GM18517 (cell line): ENCODE measurements around the gene ABHD2.
"Not testable (repeated sequence)": the region's sequence is repeated elsewhere in the genome, so short reads cannot be mapped to it uniquely, and the experiment has no call there.

Experiments used
- ATAC-seq: cut with Tn5 transposase; IDR thresholded peaks from one replicate; pipeline ENCODE4 v1.9.1; 2021; ENCODE audit warnings: mild to moderate bottlenecking, moderate library complexity; ENCODE audit not compliant: unreplicated experiment

Gene ABHD2

GRCh38 chr15:89118481-89118989 lies 30.3 kb downstream of the ABHD2 start:
- no peak for ATAC-seq

- ATAC-seq: no peak
Observed at GRCh38 chr15:89119489-89120478, 31.5 kb downstream of the ABHD2 start.

- not testable (repeated sequence) for ATAC-seq
Observed at GRCh38 chr15:89120479-89121000, 32.3 kb downstream of the ABHD2 start.

GRCh38 chr15:89121414-89121813 lies 33.2 kb downstream of the ABHD2 start:
- no peak for ATAC-seq

- ATAC-seq: no peak
Observed at GRCh38 chr15:89122505-89123180, 34.4 kb downstream of the ABHD2 start.

GRCh38 chr15:89123181-89123525 lies 34.9 kb downstream of the ABHD2 start:
- ATAC-seq: no peak

- ATAC-seq: no peak
Observed at GRCh38 chr15:89125088-89125826, 37.0 kb downstream of the ABHD2 start.

GRCh38 chr15:89126009-89126408 lies 37.8 kb downstream of the ABHD2 start:
- ATAC-seq: no peak

- no peak for ATAC-seq
Observed at GRCh38 chr15:89127054-89127702, 38.9 kb downstream of the ABHD2 start.

GRCh38 chr15:89128320-89129122 lies 40.3 kb downstream of the ABHD2 start:
- ATAC-seq: no peak

- ATAC-seq: no peak
Observed at GRCh38 chr15:89129123-89129815, 41.0 kb downstream of the ABHD2 start.

- no peak for ATAC-seq
Observed at GRCh38 chr15:89129816-89130134, 41.5 kb downstream of the ABHD2 start.

- ATAC-seq: peak; percentile 59
Observed at GRCh38 chr15:89130201-89130600, 41.9 kb downstream of the ABHD2 start.

GRCh38 chr15:89131731-89132130 lies 43.5 kb downstream of the ABHD2 start:
- ATAC-seq: no peak

- ATAC-seq: no peak
Observed at GRCh38 chr15:89132611-89133507, 44.6 kb downstream of the ABHD2 start.

- ATAC-seq: not testable (repeated sequence)
Observed at GRCh38 chr15:89135387-89136077, 47.3 kb downstream of the ABHD2 start.

GRCh38 chr15:89136078-89136806 lies 48.0 kb downstream of the ABHD2 start:
- ATAC-seq: no peak
